Effector memory CD4-positive, alpha-beta T cell (primary cell): ENCODE results near the gene SH3RF1.

Experiments used
- DNase-seq, 3 donors: peaks; one replicate each; pipeline ENCODE4 v3.0.0-alpha.2; 2020
- H3K27ac ChIP-seq: 2 replicates; pipeline ENCODE4 v1.7.0; 2013; ENCODE audit warnings: mild to moderate bottlenecking, low read length, moderate library complexity; ENCODE audit not compliant: insufficient read depth, poor library complexity, severe bottlenecking
- H3K27me3 ChIP-seq: replicated peaks from 2 replicates; pipeline ENCODE4 v1.7.0; 2013; ENCODE audit warnings: mild to moderate bottlenecking, low read length; ENCODE audit not compliant: insufficient read depth, control insufficient read depth, poor library complexity, severe bottlenecking
- H3K36me3 ChIP-seq: 2 replicates; pipeline ENCODE4 v1.7.0; 2013; ENCODE audit warnings: mild to moderate bottlenecking, low read length, moderate library complexity; ENCODE audit not compliant: control insufficient read depth, insufficient read depth
- H3K4me1 ChIP-seq: 2 replicates; pipeline ENCODE4 v1.7.0; 2013; ENCODE audit warnings: low read length, mild to moderate bottlenecking; ENCODE audit not compliant: control insufficient read depth, insufficient read depth, poor library complexity, severe bottlenecking
- H3K4me3 ChIP-seq: 2 replicates; pipeline ENCODE4 v1.7.0; 2013; ENCODE audit warnings: low read length, low read depth, mild to moderate bottlenecking; ENCODE audit not compliant: insufficient read depth, poor library complexity, severe bottlenecking
- H3K9me3 ChIP-seq: 2 replicates; pipeline ENCODE4 v1.7.0; 2013; ENCODE audit warnings: mild to moderate bottlenecking, low read length, moderate library complexity; ENCODE audit not compliant: control insufficient read depth

The SH3RF1 gene

GRCh38 chr4:169174247-169174646, 96.5 kb downstream of the SH3RF1 start:
- Histone ChIP-seq H3K4me1 (no peaks in the 10 kb centered on the region), H3K9me3 (no peaks in the 10 kb centered on the region), H3K36me3 (no peaks in the 10 kb centered on the region), H3K27me3 (no peaks in the 10 kb centered on the region), H3K4me3 (no peak overlapping the region), H3K27ac (no peak overlapping the region)
- no peak for DNase-seq

DNA sequence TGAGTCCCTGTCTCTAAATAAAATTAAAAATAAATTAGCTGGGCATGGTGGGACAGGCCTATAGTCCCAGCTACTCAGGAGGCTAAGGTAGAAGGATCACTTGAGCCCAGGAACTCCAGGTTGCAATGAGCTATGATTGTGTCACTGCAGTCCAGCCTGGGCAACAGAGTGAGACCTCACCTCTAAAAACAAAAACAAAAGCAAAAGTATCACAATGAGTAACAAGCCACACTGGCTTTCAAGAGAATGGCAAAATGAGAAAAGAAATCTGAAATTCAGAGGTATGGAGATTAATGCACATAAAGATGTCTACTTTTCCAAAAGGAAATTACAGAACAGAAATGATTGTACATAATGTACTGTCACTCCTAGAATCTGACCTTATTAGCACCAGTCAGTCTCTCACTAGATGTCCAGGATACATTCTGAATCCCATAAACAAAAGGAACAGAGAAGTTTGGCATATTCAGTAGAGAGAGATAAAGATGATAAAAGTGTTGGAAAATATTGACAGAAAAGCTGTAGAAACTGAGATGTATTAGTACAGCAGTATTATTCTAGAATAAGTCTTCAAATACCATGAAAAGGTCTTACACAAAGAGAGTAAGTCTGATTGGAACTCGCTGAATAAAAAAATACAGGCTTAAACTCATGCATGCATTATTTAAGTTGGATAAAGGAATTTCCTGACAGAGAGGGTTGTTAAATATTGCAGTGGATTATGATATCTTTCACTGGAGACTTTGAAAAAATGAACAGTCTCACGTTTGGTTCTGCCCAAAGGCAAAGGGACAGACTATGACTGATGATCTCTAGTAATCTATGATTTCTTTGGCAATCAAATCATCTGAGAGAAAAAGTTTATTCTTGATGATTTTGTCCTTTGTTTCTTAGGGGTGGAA, 102.5 kb downstream of the SH3RF1 start:
- no peak overlapping the region for H3K27ac ChIP-seq
- H3K4me3 ChIP-seq = no peak overlapping the region
- no peaks in the 10 kb centered on the region for H3K36me3 ChIP-seq
- H3K9me3 ChIP-seq = no peaks in the 10 kb centered on the region
- no peak for DNase-seq
- H3K27me3 ChIP-seq = no peaks in the 10 kb centered on the region
- no peaks in the 10 kb centered on the region for H3K4me1 ChIP-seq

DNA sequence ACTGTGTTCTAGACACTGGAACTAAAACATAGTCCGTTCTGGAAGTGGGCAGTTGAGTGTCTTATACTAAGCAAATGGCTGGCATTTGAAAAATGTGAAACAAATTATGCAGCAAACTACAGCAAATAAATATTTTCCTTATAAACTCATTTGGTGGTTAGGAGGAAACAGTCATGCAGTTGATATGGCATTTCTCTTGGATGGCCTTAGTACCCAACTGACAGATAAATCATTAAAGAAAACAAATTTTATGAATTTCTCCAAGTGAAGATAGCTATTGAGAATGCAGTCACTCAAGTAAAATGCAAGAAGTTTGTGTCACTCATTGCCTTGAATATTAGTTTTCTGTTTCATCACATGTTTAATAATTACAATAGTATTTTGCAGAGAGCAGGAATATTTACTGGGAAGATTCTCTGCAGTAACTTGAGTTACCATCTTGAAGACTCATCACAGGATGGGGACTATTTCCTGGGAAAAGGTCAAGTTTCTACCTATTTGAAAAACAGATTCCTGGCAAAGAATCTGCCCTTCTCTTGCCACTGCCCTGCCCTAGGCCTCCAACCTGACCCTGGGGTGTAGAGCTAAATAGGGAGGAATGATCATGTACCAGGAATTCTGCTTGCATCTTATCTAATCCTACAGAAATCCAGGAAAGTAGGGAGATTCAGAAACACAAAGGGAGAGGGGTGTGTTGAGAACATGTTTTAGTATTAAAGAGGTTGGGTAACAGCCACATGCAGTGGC, 105.9 kb downstream of the SH3RF1 start:
- DNase-seq = no peak
- H3K36me3 ChIP-seq = no peaks in the 10 kb centered on the region
- no peaks in the 10 kb centered on the region for H3K4me1 ChIP-seq
- H3K4me3 ChIP-seq = no peak overlapping the region
- no peaks in the 10 kb centered on the region for H3K27me3 ChIP-seq
- H3K9me3 ChIP-seq = no peaks in the 10 kb centered on the region
- H3K27ac ChIP-seq = no peak overlapping the region

DNA sequence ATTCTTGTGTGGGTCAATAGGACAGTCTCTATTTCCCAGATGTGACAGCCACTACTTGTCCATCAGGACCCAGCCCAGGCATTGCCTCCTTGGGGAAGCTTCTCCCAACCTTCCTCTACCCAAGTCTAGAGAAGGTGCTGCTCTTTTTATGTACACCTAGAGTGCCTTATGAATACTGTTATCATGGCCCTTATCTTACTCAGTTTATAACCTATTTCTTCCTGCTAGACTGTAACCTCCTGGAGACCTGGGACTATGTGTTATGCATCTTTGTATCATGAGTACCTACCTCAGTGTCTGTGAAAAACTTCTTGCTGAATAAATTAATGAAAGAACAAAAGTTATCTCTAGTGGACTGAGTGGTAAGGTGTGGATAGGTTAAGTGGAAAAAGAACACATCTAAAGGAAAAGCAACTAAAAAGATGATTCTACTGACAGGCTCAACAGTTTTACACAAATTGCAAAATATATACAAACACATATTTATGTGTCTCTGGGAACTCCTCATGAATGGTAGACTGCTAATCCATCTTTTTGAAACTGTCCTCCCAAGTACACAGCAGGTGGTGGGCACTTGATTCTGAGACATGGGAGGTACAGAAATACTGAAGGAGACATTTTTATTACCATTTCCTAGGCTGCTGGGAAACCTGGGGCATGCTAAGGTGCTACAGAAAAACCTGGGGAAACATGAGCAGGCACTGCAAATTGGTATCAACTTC, 106.6 kb downstream of the SH3RF1 start:
- Histone ChIP-seq H3K4me1 (no peaks in the 10 kb centered on the region), H3K4me3 (no peak overlapping the region), H3K36me3 (no peaks in the 10 kb centered on the region), H3K27ac (no peak overlapping the region), H3K9me3 (no peaks in the 10 kb centered on the region), H3K27me3 (no peaks in the 10 kb centered on the region)
- DNase-seq = no peak

- H3K27ac ChIP-seq = no peak overlapping the region
- no peaks in the 10 kb centered on the region for H3K4me1 ChIP-seq
- no peaks in the 10 kb centered on the region for H3K36me3 ChIP-seq
- no peaks in the 10 kb centered on the region for H3K9me3 ChIP-seq
- no peak for DNase-seq
- H3K27me3 ChIP-seq = no peaks in the 10 kb centered on the region
- no peak overlapping the region for H3K4me3 ChIP-seq
Observed at GRCh38 chr4:169163495-169163894, 107.3 kb downstream of the SH3RF1 start.

- Histone ChIP-seq H3K27ac (no peak overlapping the region), H3K27me3 (no peaks in the 10 kb centered on the region), H3K4me3 (no peak overlapping the region), H3K36me3 (no peaks in the 10 kb centered on the region), H3K4me1 (no peaks in the 10 kb centered on the region), H3K9me3 (no peaks in the 10 kb centered on the region)
- no peak for DNase-seq
Observed at GRCh38 chr4:169160825-169161224, 109.9 kb downstream of the SH3RF1 start.

DNA sequence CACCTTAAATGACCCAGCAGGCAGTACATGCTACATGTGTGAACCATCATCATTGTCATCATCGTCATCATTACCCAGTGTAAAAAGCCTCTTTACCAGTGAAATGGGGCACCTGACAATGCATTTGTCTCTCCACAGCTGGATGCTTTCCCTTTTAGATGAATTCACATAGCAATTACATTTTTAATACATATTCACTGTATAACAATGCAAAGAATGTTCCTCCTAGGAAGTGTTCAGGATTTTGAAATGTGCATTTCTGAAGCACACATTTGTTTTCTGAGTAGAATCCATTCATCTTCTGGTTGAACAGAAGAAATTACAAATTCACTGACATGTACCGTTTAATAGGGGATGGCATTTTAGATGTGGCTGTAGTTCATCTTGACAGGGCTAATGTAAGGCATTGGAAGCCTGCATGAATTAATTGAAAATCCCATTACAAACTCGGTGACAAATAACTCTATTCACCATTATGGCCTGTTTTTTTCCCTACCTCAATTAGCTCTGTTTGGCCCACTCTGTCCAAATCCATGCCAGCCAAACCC, 111.1 kb downstream of the SH3RF1 start:
- Histone ChIP-seq H3K4me3 (no peak overlapping the region), H3K27ac (no peak overlapping the region), H3K36me3 (no peaks in the 10 kb centered on the region), H3K27me3 (no peaks in the 10 kb centered on the region), H3K9me3 (no peaks in the 10 kb centered on the region), H3K4me1 (no peaks in the 10 kb centered on the region)
- DNase-seq = no peak

DNA sequence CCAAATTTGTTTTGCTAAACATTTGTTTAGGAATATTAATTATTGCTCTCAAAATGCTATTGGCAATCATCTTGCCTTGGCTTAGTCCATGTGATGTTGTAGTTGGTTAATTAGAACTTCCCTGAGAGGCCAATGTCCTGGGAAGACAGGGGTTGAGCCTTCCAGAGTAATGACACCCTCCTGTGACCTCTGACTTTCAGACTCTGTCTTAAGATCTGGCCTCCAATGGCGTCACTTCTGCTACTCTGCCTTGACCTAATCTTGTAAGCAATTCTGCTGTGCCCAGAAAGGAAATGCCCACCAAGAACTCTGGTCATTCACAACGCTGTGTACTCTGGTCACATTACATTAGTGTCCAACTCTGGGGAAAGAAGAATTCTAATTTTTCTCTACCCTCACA, 111.9 kb downstream of the SH3RF1 start:
- Histone ChIP-seq H3K4me3 (no peak overlapping the region), H3K36me3 (no peaks in the 10 kb centered on the region), H3K27me3 (no peaks in the 10 kb centered on the region), H3K27ac (no peak overlapping the region), H3K4me1 (no peaks in the 10 kb centered on the region), H3K9me3 (no peaks in the 10 kb centered on the region)
- DNase-seq = no peak

DNA sequence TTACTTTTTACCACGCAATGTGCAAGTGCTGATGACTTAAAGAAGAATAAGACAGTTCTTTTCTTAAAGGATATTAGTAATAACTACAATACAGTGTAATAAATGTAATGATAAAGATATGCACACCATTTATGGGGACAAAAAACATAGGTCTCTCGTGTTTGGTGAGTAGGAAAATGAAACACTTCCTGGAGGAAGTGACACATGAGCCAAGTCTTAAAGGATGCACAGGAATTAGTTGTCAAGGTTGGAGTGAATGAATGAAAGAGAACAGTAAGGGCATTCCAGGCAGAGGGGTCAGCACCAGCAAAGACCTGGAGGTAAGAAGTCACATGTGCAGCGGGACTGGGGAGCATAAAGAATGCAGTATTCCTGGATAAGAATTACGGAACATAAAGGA, 112.7 kb downstream of the SH3RF1 start:
- H3K27me3 ChIP-seq = no peaks in the 10 kb centered on the region
- H3K27ac ChIP-seq = no peak overlapping the region
- DNase-seq = no peak

More for the DNA sequence above, 112.7 kb downstream of the SH3RF1 start:
- Histone ChIP-seq H3K4me3 (no peak overlapping the region), H3K36me3 (no peaks in the 10 kb centered on the region), H3K9me3 (no peaks in the 10 kb centered on the region), H3K4me1 (no peaks in the 10 kb centered on the region)
